Cardiac muscle cell (in vitro differentiated cells and primary cell): ENCODE data around the gene SH3BP5. TPM values are rescaled to one million over a fixed set of nuclear protein-coding genes. Genes with fewer than 3 reads are reported as not detected.
A peak's percentile ranks its signal among the peaks of the same experiment; 100 is the strongest.

Experiments used
- DNase-seq, 2 donors: peaks; one replicate each; pipeline versions ENCODE4 v3.0.0 to v3.0.0-alpha.2; 2010 to 2017; ENCODE audit warnings: low read depth in 1 of 2, low spot score in 1 of 2
- H3K27ac ChIP-seq: fragments of 200-600 bp; sonication (generic); 2 replicates; pipeline ENCODE4 v1.5.1; 2016
- H3K27me3 ChIP-seq: fragments of 200-600 bp; sonication (generic); 2 replicates; pipeline ENCODE4 v1.6.0; 2016; ENCODE audit warnings: control low read depth
- H3K36me3 ChIP-seq: fragments of 200-600 bp; sonication (generic); 2 replicates; pipeline ENCODE4 v1.5.1; 2016; ENCODE audit warnings: control low read depth
- H3K4me1 ChIP-seq: fragments of 200-600 bp; sonication (generic); 2 replicates; pipeline ENCODE4 v1.8.1; 2017; ENCODE audit warnings: low read depth, mild to moderate bottlenecking, mixed run types
- H3K4me3 ChIP-seq: fragments of 200-600 bp; sonication (generic); 2 replicates; pipeline ENCODE4 v1.5.1; 2016; ENCODE audit warnings: mild to moderate bottlenecking
- H3K9me3 ChIP-seq: fragments of 200-600 bp; sonication (generic); 2 replicates; pipeline ENCODE4 v1.5.1; 2017; ENCODE audit warnings: low read depth, mild to moderate bottlenecking, control low read depth
- polyA plus RNA-seq: library from polyadenylated mRNA; unstranded; fragments of >200 nt; fragmentation: Nextera tagmentation; extraction: Ambion mirVana; gene quantifications from 2 replicates; pipeline ENCODE4 v1.2.1, GENCODE V29; 2016
- total RNA-seq: library from RNA; depleted of rRNA; stranded (reverse); fragments of >200 nt; gene quantifications from 2 replicates; pipeline ENCODE4 v1.2.3, GENCODE V29; 2016
- TF ChIP-seq, protein P1 (sequence below): IDR thresholded peaks from 2 replicates; pipeline ENCODE4 v1.5.1; 2012; ENCODE audit warnings: low read depth, mild to moderate bottlenecking, low read length

SH3BP5 gene
- total and polyA plus RNA-seq, 2 experiments from 2014 or later: 10.6 to 18.5 TPM

DNA sequence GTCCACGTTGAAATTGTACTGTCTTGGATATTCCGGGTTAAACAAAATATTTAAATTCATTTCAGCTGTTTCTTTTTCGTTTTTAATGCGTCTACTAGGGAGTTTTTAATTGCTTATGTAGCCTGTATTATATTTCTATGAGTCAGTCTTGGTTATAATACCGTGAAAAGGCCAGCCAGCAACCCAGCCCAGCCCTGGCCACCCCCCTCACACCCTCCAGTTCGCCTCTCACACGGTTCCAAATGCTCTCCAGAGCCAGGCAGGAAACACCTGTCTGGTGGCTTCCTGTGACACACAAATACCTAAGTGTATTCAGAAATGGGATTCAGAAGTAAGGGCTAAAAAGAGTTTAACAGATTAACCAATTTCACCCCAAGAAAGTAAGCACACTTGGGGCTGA lies 4.4 kb downstream of the SH3BP5 start:
- no peak for DNase-seq
- Histone ChIP-seq H3K4me1 (peaks cover 21% of the 10 kb centered on the region), H3K36me3 (no peaks in the 10 kb centered on the region), H3K4me3 (no peak overlapping the region), H3K27ac (no peak overlapping the region), H3K27me3 (no peaks in the 10 kb centered on the region), H3K9me3 (no peaks in the 10 kb centered on the region)
- TF ChIP-seq, protein P1, sequence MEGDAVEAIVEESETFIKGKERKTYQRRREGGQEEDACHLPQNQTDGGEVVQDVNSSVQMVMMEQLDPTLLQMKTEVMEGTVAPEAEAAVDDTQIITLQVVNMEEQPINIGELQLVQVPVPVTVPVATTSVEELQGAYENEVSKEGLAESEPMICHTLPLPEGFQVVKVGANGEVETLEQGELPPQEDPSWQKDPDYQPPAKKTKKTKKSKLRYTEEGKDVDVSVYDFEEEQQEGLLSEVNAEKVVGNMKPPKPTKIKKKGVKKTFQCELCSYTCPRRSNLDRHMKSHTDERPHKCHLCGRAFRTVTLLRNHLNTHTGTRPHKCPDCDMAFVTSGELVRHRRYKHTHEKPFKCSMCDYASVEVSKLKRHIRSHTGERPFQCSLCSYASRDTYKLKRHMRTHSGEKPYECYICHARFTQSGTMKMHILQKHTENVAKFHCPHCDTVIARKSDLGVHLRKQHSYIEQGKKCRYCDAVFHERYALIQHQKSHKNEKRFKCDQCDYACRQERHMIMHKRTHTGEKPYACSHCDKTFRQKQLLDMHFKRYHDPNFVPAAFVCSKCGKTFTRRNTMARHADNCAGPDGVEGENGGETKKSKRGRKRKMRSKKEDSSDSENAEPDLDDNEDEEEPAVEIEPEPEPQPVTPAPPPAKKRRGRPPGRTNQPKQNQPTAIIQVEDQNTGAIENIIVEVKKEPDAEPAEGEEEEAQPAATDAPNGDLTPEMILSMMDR: no peak

DNA sequence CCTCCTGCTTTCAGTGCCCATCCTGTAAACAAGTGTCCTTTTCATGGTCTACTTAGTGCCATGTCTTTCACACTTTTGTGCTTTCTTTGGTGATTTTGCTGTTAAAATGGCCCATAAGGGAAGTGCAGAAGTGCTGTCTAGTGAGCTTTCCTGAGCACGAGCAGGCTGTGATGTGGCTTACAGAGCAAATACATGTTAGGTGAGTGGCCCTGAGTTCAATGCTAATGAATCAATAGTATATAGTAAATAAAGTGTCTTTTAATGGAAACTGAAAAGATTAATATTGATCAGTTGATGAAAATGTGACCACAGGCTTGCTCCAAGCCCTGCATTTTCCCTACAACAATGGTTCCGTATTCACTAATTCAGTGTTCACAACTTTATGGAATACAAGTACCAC lies 5.7 kb downstream of the SH3BP5 start:
- Histone ChIP-seq H3K27ac (no peak overlapping the region), H3K36me3 (no peaks in the 10 kb centered on the region), H3K4me3 (no peak overlapping the region), H3K4me1 (peaks cover 21% of the 10 kb centered on the region), H3K27me3 (no peaks in the 10 kb centered on the region), H3K9me3 (no peaks in the 10 kb centered on the region)
- TF ChIP-seq, protein P1: no peak
- DNase-seq: no peak

DNA sequence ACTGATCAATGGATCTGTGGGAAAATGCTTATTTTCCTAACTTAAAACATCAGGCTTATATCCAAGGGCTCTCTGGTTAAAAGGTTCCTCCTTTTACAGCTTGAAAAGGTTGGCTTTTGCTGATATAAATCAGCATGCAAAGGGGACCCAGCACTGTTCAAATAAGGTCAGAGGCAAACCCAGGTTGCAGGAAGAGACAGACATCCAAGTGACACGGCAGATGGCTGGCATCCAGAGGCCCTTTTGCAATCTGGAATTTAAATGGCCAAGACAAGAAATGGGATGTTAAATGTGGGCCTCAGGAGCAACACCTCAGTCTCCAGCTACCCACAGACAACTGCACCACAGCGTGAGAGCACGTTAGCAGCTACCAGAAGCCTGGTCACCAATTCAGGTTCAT lies 6.3 kb downstream of the SH3BP5 start:
- TF ChIP-seq, protein P1: no peak
- H3K4me1 ChIP-seq: peaks cover 17% of the 10 kb centered on the region
- no peaks in the 10 kb centered on the region for H3K9me3 ChIP-seq
- H3K36me3 ChIP-seq: no peaks in the 10 kb centered on the region
- H3K27me3 ChIP-seq: no peaks in the 10 kb centered on the region
- H3K27ac ChIP-seq: no peak overlapping the region
- no peak for DNase-seq
- no peak overlapping the region for H3K4me3 ChIP-seq

DNA sequence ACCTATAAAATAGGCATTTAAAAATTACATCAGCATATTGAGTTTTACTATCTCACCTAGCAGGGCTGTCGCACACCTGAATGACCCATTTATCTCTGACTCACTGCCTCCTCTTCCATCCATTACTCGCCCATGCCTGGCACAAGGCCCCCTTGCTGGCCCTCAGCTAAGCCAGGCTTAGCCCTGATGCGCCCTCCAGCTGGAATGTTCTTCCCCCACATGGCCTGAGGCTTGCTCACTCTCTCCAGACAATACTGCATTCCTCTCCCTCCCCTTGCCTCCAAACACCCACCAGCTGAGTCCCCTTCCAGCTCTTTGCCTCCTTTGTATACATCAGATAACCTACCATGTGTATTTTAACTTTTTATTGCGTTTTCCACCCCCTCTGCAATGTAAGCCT lies 7.2 kb downstream of the SH3BP5 start:
- no peaks in the 10 kb centered on the region for H3K36me3 ChIP-seq
- TF ChIP-seq, protein P1: no peak
- no peak overlapping the region for H3K27ac ChIP-seq
- DNase-seq: peak in 1 of 2 donors; percentile 81
- no peaks in the 10 kb centered on the region for H3K27me3 ChIP-seq
- no peak overlapping the region for H3K4me3 ChIP-seq
- H3K9me3 ChIP-seq: no peaks in the 10 kb centered on the region
- peaks cover 9% of the 10 kb centered on the region for H3K4me1 ChIP-seq

DNA sequence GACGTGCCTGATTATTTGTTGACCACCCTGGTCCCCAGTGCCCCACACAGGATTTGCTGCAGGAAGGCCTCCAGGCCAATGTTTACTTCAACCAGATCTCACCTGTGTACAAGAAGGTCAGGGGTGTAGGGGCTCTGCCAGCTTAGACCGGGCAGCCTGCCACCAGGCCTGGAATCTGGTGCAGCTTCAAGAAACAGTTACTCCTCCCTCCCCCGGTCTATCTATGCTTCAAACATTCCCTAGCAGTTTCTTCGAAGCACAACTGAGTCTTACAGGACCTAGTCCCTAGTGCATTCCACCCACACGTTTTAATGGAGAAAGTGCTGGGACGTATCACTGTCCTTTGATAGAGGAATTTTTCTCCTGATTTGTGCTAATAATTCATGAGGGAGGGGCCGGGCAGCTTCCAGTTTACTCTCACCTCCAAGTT lies 8.0 kb downstream of the SH3BP5 start:
- H3K27me3 ChIP-seq: no peaks in the 10 kb centered on the region
- H3K4me3 ChIP-seq: no peak overlapping the region
- peaks cover 5% of the 10 kb centered on the region for H3K4me1 ChIP-seq
- no peaks in the 10 kb centered on the region for H3K36me3 ChIP-seq
- DNase-seq: peak in 1 of 2 donors; percentile 69
- H3K9me3 ChIP-seq: no peaks in the 10 kb centered on the region
- TF ChIP-seq, protein P1: no peak
- no peak overlapping the region for H3K27ac ChIP-seq

DNA sequence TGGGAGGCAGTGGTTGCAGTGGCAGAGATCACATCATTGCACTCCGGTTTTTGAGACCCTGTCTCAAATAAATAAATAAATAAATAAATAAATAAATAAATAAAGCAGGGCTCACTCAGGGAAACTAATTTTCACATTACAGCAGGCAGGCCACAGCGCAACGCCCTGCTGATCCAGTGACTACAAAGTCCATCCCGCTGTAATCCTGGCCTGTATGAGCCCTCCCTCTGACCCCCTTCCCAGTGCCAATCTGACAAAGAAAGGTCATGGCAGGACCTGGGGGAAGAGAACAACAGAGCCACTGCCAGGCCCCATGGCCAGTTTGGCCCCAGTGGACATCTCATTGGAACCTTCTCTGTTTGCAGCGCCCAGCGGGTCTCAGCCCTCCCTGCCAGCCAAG lies 9.3 kb downstream of the SH3BP5 start:
- no peak overlapping the region for H3K27ac ChIP-seq
- H3K9me3 ChIP-seq: no peaks in the 10 kb centered on the region
- H3K27me3 ChIP-seq: no peaks in the 10 kb centered on the region
- H3K4me3 ChIP-seq: no peak overlapping the region
- no peak for DNase-seq
- no peaks in the 10 kb centered on the region for H3K36me3 ChIP-seq
- TF ChIP-seq, protein P1: no peak
- H3K4me1 ChIP-seq: peaks cover 5% of the 10 kb centered on the region
